ENCODE measurements around the gene B4GALT3. TPM values are rescaled to one million over a fixed set of nuclear protein-coding genes. Genes with fewer than 3 reads are reported as not detected.

Gene B4GALT3
- polyA plus RNA-seq, 3 donors: 36.6 to 39.5 (median 38.8) TPM

DNA sequence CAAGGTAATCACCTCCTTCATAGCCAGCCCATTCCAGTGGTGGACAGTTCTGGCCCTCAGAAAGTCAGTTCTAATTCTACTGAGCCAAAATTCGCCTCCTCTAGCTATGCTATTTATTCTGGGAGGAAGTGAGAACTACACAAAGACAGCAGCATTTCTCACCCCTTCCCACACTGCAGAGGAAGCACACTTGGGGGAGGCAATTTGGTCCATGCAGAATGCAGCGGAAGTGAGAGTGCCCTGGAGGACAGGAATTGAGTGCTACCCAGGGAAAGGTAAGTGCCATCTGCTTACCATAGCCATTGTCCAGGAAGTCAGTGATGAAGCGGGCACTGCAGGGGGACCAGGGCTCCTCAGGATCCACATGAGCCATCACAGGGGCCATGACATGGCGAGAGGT lies 17.9 kb upstream of the B4GALT3 start:
- DNase-seq (ENCODE audit: extremely low read depth in 1 of 11, low read depth in 9 of 11, low spot score in 4 of 11): no peak

DNA sequence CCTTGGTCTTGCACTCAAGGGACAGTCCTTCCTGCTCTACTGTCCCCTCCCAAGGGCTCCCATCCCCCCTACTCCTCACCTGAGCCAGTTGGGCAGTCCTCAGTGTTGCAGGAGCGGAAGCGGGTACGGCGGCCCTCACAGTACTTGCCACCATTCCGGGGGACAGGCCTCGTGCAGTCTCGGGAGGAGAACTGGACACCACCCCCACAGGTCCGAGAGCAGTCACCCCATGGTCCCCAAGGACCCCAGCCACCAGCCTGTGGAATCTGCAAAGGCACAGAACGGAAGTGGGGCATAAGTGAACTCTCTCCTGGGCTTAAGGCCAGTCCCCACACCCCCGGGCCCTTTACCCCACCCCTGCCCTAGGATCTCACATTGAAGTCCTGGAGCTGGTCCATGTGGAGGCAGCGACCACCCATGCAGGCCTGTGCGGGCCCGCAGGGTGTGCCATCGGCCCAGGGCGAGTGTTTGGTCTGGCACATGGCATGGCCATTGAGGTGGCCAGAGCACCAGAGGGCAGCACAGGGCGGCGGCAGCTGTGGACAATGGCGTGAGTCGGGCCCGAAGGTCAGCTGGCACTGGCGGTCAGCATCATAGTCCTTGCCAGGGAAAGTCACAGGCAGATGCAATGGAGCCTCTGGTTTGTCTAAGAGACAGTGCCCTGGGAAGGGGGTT lies 16.4 kb upstream of the B4GALT3 start:
- DNase-seq (ENCODE audit: extremely low read depth in 1 of 11, low read depth in 9 of 11, low spot score in 4 of 11): no peak

DNA sequence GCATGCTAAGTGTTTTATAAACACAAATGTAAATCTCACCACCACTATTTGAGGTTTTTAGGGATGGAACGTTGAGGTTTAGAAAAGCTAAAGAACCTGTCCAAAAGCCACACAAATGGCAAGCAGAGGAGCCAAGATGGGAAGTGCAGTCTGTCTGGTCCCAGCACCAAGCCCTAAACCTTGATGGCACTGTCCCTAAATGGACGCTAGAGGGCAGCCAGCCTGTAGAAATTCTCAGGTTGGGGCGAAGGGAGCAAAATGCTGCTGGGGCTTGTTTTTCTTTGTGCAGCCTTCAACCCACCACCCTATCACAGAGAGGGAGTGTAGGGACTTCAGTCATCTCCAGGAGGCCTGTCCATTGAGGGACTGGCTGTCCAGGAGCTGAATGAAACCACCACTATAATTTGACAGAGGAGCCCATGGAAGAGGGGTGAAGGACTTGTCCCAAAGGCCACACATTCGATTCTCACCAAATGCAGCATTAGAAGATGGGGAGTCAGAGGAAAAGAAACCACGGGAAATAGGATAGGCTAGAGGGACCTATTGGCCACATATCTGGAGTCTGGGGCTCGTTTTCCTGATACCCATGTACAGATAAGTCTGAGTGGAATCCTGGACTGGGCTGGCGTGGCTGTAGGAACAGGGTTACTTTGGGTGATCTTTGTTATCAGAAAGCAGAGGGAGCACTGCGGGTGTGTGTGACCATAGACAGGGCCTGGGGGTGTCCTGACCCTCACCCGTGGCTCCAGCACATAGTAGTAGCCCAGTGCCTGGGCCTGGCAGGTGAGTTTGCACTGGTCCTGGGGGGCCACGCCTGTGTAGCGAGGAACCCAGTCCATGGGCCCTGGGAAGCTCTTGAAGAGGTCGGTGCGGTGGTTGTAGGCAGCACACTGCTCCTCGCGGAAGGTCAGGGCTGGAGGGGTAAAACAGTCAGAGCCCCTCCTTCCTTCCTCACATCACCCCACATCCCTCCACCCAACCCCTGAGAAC lies 15.5 kb upstream of the B4GALT3 start:
- peak in 1 of 11 donors; percentile 46 for DNase-seq (ENCODE audit: extremely low read depth in 1 of 11, low read depth in 9 of 11, low spot score in 4 of 11)

DNA sequence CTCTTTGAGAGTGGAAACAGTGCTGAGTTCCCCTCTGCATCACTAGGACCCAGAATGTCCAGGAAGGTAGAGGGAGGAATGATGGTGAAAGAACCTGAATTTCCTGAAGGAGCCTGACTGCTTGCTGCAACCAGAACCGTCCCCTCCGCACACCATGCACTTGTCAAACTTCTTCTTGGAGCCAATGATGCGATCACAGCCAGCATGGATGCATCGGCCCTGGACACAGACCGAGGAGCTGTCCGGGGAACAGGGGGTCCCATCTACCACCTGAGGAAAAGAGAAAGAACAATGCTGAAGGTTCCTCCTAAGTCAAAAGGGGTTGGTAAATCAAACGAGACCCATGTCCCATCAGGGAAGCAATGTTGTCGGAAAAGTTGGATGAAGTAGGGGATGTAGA lies 14.7 kb upstream of the B4GALT3 start:
- DNase-seq (ENCODE audit: extremely low read depth in 1 of 11, low read depth in 9 of 11, low spot score in 4 of 11): no peak

DNA sequence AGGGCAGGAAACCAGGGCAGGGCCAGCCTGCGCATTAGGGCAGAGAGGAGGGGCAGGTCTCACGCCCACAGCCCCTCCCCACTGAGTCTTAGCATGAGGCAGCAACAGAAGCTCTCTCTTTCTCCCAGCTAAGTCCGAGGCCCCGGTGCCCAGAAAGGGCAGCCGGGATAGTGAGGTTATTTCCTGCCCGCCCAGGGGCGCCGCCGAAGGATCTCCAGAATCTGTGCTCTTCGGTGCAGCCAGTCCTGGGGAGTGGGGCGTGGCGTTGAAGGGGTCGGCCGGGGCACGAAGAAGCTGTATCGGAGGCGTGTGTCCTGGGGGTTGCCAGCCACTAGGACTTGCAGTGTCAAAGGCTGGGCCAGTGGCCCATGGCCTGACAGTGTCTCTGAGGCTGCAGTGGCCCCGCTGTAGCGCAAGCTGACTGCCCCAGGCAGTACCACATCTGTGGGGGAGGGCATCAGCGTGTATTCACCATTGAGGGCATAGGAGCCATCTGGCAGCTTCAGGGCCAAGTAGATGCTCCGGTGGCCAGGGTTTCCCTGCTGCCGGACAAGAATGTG lies 13.7 kb upstream of the B4GALT3 start:
- DNase-seq (ENCODE audit: extremely low read depth in 1 of 11, low read depth in 9 of 11, low spot score in 4 of 11): no peak

DNA sequence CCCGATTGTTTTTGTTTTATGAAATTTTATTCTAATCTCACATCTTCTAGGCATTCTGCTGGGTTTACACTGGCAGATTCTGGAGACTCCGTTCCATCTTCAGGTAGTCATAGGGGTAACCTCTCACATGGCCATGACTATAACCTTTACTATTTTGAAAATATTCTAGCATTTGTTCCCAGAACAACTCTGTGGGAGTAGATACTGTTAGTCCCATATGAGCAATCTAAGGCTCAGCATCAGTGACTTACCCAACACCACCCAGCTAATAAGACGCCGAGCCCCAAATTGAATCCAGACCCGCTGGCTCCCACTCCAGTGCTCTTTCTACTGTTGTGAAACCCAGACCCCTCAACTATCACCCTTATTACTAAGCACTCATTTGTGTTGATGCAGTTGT lies 11.7 kb upstream of the B4GALT3 start:
- no peak for DNase-seq (ENCODE audit: extremely low read depth in 1 of 11, low read depth in 9 of 11, low spot score in 4 of 11)

DNA sequence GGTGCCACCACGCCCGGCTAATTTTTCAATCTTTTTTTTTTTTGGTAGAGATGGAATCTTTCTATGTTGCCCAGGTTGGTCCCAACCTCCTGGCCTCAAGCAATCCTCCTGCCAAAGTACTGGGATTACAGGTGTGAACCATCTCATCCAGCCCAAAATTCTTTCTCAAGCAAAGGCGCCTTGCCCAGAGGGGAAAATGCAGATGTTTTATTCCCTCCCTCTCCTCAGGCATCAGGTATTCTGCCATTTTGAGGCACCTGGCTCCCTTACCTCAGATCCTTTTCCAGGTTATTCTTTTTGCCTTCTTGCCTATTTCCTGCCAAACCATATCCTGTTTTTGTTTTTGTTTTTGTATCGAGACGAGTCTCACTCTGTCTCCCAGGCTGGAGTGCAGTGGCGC lies 11.1 kb upstream of the B4GALT3 start:
- no peak for DNase-seq (ENCODE audit: extremely low read depth in 1 of 11, low read depth in 9 of 11, low spot score in 4 of 11)

DNA sequence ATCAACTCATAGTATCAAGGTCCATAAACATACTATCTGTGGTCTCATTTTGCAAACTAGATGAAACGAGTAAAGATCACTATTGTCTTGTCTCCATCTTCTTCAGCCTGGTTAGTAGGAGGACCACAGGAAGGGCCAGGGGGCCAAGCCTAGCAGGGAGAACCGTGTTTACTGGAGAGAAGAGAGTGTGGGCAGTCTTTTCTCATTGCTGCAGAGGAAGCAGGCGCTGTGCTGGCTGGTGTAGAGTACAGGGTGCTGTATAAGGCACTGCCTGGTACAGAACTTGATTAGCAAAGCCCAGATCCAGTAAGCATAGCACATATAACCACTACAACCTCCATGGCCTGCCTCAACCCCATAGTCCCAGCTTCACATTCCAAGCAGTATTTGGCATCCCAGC lies 10.0 kb upstream of the B4GALT3 start:
- DNase-seq (ENCODE audit: extremely low read depth in 1 of 11, low read depth in 9 of 11, low spot score in 4 of 11): no peak

DNA sequence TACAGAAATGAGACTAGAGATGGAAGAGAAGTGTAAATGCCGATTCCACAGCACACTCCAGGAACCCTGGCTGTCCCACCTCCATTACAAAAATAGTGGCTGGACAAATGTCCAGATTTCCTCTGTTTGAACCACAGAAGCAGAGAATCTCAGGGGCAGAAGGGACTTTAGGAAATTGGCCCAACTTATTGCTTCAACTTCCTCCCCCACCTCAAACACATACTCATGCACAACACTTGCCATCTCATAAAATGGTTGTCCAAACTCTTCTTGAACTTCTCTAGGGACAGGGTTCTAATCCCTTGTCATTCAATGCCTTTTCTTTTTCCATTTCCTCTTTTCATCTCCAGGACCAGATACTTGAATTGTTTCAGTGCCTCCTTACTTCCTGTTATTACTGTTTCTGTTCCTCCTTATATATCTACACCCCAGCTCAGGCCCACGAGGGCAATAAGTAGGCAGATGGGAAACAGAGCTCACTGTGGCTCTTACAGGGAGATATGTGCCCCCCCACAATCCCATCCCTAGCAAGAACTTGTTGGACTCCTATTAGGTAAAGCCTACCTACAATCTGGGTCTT lies 8.5 kb upstream of the B4GALT3 start:
- no peak for DNase-seq (ENCODE audit: extremely low read depth in 1 of 11, low read depth in 9 of 11, low spot score in 4 of 11)

DNA sequence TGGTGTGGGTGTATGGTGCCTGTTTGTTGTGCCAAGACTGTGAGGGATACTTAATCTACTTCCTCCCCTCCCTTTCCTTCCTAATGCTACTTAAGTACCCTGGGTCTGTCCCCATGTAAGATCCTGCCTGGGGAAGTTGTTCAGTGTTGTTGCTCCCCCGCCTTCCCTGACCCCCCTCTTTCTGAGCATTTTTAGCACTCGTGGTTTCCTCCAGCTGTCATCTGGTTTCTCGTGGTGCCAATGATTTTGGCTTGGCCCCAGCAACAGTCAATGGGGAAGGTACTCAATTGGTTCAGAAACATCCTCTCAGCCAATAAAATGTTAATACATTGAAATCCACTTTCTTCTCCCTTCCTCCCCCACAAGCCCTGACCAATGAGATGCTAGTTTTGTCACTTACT lies 8.0 kb upstream of the B4GALT3 start:
- peak in 1 of 11 donors; percentile 51 for DNase-seq (ENCODE audit: extremely low read depth in 1 of 11, low read depth in 9 of 11, low spot score in 4 of 11)

DNA sequence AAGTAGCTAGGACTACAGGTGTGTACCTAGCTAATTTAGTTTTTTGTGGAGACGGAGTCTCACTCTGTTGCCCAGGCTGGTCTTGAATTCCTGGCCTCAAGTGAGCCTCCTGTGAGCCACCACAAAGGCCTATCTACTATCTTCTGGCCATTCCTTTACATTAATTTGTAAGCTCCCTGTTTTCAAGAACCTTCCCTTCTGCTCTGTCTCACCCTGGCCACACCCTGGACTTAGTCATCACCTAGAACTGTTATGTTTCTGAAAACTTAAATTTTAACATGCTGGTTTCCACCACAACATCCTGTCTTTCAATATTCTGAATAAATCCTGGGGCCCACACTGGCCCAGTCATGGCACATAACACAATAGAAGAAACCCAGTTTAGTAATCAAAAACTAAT lies 4.9 kb upstream of the B4GALT3 start:
- no peak for DNase-seq (ENCODE audit: extremely low read depth in 1 of 11, low read depth in 9 of 11, low spot score in 4 of 11)

DNA sequence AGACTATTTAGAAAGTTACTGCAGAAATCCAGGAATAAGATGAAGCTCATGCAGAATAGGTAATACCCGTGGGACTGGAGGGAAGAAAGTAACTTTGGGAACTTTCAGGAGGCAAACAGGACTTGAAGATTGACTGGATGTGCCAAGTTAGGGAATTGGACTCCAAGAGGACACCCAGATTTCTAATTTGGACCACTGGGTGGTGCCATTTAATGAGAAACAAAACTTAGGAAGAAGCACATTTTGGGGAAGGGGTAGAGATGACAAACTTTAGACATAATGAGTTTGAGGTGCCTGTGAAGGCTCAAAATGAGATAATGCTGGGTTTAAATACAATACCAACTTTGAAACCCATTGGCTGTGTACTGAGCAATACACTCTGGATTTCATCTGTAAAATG lies 3.3 kb upstream of the B4GALT3 start:
- DNase-seq (ENCODE audit: extremely low read depth in 1 of 11, low read depth in 9 of 11, low spot score in 4 of 11): no peak

DNA sequence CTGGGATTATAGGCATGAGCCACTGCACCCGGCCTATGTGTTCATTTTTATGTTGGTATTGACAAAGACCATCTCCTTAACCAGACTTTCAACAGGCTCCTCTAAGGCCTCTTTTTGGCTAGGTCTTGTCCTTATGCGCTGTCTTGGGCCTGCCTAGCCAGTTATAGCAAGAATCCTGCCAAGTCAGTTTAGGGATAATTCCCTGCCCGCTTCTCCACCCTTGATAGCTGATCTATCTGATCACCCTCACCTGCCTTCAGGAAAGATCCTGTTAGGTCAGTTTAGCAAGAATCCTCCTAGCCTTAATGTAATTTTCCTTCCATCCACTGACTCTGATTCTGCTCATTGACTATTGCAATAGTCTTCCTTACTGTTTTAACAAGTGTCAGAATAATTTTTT lies 2.4 kb upstream of the B4GALT3 start:
- DNase-seq (ENCODE audit: extremely low read depth in 1 of 11, low read depth in 9 of 11, low spot score in 4 of 11): no peak

DNA sequence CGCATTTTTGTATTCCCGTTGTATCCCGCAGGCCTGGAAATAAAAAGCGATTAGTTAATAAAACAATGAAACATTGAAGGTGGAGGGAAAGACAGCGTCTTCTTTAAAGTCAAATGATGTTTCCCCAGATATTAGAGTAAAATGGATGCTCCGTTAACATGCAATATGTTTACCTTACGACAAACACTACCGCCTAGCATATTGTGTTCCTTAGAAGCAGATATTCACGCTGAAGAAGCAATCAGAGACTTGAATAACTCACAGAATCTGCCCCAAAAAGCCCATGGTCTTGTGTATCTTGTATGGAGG lies 583 bp upstream of the B4GALT3 start:
- no peak for DNase-seq (ENCODE audit: extremely low read depth in 1 of 11, low read depth in 9 of 11, low spot score in 4 of 11)

DNA sequence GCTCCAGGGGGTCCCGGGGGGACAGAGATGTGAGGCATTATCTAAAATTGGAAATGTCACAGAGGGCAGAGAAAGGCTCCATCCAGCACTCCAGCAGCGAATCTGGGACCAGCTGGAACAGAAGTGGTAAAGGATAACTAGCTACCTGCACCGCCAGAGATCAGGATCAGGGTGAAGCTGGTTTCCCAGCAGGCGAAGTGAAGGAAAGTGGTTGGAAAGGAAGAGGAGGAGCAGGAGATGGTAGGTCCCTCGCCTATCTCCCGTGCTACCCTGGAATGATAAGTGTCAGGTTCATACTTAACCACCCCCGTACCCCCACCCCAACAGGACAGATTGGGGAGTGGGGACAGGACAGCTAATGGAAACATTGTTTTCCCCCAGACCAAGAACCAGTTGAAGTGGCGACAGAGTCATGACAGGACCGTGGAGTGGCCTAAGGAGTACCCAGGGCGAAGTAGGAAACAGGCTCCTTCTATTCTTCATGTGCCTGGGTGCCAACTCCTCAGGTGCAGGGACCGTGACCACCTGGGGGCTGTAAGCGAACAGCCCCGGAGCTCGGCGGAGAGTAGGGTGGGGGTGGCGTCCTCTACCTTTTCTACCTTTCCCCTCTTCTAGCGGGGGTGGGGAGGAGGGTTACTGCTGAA lies 717 bp downstream of the B4GALT3 start:
- no peak for DNase-seq (ENCODE audit: extremely low read depth in 1 of 11, low read depth in 9 of 11, low spot score in 4 of 11)

DNA sequence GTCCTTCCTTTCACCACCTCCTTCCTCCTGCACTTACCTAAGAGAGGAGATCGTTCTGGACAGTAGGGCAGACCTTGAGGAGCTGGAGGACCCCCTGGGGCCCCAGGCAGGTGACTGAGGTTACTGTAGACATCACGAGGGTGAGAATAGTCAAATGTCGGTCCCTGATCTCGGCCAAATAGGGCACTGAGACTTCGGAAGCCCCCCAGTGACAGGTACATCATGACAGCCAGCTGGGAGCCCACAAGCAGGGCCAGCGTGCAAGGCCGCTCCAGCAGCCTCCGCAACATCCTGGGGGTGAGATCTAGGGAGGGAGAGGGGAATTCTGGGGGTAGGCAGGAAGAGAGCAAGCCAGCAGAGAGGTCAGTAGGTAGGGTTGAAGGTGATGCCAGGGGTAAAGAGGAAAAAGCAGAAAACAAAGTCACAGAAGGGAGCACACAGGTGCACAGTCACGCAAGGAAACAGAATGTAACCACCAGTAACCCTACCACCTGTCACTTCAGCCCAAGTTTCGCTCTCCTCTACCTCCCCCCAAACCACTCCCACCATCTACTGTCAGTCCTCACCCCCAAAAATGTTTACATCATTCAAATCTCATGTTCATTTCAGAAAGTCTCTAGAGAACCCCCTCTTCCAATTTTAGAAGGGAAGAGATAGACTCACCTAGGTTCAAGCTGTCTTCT lies 1.4 kb downstream of the B4GALT3 start:
- no peak for DNase-seq (ENCODE audit: extremely low read depth in 1 of 11, low read depth in 9 of 11, low spot score in 4 of 11)

DNA sequence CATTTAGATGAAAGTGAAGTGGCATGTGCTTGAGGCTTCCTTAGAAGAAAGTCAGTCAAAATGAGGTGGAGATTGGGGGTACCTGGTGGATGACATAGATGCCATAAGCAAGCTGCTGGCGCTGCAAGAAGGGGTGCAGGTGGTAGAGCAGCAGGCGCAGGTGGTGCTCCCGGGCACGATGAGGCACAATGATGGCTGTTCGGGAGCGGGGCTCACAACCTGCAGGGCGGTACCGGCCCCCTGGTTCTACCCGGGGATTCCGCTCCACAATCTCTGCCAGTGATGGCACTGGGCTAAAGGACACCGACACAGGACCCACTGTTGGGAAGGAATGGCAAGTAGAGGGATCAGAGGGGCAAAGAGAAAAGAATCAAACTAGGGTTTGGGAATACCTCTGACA lies 2.4 kb downstream of the B4GALT3 start:
- no peak for DNase-seq (ENCODE audit: extremely low read depth in 1 of 11, low read depth in 9 of 11, low spot score in 4 of 11)

DNA sequence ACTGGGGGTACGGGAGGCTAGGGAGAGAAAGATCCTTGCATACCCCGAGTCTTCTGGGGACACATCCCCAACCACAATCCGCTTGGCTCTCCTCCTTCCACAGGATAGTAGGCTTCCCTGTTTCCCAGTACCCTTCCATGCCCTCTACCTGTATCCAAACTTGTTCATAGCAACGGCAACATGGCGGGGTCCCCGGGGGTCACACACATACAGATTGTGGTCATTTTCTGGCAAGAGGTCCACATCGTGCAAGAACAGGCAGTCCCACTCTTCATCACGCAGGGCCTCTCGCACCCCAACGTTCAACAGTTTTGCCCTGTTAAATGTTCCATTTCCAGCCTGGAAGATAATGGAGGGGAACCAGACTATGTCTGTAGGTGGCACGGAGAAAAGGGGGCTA lies 3.6 kb downstream of the B4GALT3 start:
- DNase-seq (ENCODE audit: extremely low read depth in 1 of 11, low read depth in 9 of 11, low spot score in 4 of 11): no peak

DNA sequence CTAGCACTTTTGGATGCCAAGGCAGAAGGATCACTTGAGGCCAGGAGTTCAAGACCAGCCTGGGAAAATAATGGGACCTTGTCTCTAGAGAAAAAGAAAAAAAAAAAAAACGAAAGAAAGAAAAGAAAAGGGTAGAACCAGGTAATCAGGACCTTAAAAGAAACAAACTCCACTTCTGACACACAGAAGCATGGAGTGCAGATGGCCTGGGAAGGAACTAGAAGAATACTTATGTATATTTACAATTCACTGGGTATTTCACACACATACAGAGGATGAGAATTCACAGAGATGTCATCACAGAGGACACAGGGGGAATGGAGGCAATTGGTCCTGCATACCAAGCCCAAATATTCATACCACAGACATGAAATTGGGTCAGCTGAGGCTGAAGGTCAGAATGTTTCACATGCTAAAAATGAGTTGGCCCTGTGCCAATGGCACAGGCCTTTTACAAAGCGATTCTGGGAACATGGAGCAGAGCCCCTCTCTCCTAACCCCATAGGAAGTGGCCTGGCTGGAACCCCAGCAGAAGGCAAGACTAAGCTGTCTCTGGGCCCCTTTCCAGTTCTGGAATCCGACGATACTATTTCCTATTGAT lies 4.4 kb downstream of the B4GALT3 start:
- no peak for DNase-seq (ENCODE audit: extremely low read depth in 1 of 11, low read depth in 9 of 11, low spot score in 4 of 11)

Data from renal cortex interstitium (tissue), 11 donors.